Activated CD4-positive, alpha-beta T cell treated with anti-CD3 and anti-CD28 coated beads, Interleukin-2, Interleukin-4, amounts not matched to agents 100 ng/mL and 50 ng/mL, durations not matched to agents 16 hours and 8 hours (primary cell): ENCODE data around the gene ERBB2.

ENCODE experiments used
- DNase-seq: peaks from one replicate; pipeline ENCODE4 v3.0.0-alpha.2; 2020; ENCODE audit warnings: low spot score

ERBB2 gene

DNA sequence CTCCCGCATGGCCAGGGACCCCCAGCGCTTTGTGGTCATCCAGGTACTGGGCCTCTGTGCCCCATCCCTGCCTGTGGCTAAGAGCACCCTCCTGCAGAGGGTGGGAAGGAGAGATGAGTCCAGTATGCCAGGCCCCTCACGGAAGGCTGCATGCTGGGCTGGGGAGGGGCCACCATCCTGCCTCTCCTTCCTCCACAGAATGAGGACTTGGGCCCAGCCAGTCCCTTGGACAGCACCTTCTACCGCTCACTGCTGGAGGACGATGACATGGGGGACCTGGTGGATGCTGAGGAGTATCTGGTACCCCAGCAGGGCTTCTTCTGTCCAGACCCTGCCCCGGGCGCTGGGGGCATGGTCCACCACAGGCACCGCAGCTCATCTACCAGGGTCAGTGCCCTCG lies 26.8 kb downstream of the ERBB2 start:
- DNase-seq = no peak

DNA sequence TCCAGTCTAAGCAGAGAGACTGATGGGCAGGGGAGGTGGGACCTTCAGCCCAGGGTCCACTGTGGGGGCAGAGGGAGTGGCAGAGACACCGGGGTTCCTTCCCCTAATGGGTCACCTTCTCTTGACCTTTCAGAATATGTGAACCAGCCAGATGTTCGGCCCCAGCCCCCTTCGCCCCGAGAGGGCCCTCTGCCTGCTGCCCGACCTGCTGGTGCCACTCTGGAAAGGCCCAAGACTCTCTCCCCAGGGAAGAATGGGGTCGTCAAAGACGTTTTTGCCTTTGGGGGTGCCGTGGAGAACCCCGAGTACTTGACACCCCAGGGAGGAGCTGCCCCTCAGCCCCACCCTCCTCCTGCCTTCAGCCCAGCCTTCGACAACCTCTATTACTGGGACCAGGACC lies 27.7 kb downstream of the ERBB2 start:
- DNase-seq = no peak

DNA sequence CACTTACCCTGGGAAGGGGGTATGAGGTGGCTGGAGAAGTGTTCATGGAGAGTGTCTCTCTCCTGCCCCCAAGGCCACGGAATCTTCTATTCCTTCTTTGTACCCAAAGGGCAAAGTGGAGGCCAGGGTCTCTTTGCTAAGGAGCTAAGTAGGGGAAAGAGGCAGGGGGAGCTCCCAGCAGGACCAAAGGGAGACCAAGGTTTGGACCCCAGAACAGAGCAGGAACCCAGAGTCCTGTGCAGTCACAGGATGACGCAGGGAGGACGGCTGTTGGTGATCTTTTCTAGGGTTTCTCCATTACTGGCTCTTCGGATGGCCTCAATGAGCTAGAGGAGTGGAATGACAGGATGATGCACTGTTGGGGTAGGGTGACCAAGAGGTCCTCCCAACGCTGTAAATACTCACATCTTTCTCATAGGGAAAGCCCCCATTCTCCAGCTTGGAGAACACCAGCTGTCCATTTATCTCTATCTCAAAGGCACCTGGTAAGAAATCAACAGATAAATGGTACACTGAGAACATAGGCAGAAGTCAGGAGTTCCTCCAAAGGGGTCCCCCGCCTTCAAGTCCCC lies 29.5 kb downstream of the ERBB2 start:
- no peak for DNase-seq

DNA sequence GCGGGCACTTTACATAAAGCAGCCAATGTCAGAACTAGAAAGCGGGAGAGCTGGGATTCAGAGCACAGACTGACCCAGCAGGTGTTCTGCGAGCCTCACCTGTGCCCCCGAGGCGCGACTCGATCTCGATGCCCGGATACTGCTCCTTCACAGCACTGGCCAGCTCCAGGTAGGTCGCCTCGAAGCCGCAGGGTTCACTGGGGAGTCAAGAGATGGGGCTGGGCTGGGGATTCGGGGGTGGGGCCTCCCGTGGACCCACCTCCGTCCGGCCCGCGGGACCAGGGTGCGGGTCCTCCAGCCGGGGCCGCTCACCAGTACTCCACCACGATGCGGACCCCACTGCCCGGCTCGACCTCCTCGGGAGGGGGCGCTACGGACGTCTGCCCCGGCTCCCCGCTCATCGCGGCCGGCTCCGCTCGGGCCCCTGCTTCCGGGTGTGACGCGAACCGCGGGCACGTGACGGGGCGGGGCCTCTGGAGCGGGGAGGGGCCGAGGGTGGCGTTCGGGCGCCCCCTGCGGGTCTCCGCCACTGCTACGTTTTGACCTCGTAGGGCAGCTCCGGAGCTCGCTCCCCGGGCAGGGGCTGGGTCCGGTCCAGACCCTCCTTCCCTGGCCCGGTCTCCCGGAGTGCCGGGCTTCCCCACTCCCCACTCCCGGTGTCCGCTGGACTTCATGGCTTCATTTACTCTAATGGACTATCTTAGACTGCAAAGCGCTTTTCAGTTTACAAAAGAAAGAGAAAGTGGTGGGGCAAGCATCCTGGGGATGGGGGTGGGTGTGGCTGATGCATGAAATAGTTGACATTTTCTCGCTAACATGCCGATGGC lies 30.4 kb downstream of the ERBB2 start, which contains the start of gene MIEN1:
MIEN1 (minus strand) TSS at position 438 of the 827 bp plus-strand sequence; CDS start at position 401, 37 bp downstream.
- DNase-seq = peak; percentile 95

DNA sequence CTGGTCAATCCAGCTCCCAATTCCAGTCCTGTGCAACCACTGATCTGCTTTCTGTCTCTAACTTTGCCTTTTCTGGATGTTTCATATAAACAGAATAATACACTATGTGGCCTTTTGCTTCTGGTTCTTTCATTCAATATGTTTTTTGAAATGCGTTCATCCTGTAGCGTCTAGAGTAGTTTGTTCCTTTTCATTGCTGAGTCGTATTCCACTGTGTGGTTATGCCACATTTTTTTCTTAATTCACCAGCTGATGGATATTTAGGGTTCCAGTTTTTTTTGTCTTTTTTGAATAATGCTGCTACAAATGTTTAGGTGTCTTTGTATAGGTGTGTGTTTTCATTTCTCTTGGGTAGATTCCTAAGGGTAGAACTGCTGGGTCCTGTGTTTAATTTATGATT lies 32.7 kb downstream of the ERBB2 start:
- no peak for DNase-seq

DNA sequence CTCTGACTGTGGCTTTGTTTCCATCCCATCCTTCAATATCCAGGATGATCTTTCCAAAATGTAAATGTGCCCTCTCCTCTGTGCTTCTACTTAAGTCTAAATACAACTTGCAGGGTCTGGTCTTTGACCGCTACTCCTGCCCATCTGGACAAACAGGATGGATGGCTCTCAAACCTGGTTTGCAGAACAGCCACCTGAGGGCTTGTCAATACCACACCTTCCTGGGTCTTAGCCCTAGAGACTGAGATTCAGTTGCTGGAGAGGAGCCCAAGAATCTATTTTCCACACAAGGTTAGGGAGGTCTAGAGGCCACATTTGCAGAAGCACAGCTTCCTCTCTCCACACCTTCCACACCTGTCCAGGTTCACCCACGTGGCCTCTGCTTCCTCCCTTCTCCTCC lies 36.0 kb downstream of the ERBB2 start:
- DNase-seq = no peak

DNA sequence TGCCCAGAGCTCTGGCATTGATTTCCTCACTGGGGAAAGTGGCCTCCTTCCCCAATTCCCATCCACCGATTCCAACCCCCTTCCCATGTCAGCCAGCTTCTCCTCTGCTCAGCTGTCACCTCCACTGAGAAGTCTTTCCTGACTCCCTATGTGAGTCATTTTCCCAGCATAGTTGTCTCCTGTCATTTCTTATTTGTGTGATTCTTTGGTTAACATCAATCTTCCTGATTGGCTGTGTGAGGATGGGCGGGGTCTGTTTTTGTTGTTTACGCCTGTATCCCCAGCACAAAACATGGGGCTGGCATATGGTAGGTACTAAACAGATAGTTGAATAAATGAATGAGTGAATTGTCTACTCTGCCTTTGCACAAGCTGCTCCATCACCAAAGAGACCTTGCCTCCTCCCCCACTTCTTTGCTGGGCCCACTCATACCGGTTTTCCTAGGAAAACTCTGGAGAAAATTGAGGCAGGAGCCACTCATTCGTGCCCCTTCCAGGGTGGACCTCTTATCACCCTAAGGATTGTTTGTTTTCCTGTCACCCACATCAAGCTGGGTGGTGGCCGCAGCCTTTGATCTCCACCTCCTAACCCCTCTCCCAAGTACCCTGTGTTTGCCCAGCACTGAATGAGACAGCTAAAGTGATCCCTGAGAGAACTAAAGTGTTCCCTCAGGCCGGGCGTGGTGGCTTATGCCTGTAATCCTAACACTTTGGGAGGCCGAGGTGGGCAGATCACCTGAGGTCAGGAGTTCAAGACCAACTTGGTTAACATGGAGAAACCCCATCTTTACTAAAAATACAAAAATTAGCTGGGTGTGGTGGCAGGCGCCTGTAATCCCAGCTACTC lies 36.7 kb downstream of the ERBB2 start:
- DNase-seq = no peak

DNA sequence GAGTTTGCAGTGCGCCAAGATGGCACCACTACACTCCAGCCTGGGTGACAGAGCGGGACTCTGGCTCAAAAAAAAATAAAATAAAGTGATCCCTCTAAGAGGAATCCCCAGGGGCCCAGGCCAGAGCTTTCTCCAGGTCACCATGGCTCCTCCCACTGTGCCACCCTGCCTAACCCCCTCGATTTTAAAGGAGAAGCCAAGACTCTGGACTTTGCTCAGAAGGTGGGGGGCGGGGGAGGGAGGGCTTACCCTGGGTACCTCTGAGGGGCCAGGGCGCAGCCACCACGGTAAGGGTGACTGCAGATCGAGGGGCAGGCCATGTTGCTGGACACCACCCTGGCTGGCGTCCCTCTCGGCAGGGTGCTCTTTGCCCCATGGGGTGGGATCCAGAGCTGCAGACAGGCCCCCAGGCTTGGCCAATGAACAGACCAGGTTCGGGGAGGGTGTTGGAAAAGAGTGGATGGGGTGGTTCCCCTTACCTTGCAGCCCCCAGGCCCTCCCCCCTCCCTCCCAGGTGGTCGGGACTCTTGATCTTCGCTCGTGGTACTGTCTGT lies 37.4 kb downstream of the ERBB2 start:
- no peak for DNase-seq

DNA sequence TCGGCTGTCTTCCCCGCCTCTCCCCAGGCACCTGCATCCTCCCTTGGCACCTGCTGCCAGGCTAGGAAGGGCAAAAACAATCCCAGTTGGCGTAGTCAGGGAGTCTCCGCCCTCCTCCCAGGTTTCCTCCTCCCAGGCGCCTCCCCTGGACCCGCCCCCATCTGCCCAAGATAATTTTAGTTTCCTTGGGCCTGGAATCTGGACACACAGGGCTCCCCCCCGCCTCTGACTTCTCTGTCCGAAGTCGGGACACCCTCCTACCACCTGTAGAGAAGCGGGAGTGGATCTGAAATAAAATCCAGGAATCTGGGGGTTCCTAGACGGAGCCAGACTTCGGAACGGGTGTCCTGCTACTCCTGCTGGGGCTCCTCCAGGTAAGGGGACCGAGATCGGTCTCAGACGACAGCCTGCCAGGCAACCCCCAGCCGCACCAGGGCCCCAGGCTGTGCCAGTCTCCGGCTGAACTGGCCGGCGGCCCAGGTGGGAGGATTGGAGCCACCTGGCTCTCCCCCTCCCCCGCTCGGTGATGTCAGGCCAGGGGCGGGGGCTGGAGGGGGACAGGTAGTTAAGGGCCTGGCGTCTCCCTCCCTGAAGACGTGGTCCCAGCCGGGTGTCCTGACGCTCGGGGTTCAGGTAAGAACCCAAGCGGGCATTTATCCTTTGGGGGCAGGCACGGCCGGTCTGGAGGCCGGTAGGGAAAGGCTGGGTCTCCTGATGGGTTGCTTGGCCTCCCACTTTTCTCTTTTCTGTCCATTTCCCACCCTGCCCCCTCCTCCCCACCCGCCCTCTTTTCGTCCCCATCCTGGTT lies 38.1 kb downstream of the ERBB2 start, which contains the start of gene GRB7:
GRB7 (plus strand) TSS at position 179 of the 808 bp plus-strand sequence. CDS start 4,364 bp downstream, outside the sequence.
- no peak for DNase-seq

DNA sequence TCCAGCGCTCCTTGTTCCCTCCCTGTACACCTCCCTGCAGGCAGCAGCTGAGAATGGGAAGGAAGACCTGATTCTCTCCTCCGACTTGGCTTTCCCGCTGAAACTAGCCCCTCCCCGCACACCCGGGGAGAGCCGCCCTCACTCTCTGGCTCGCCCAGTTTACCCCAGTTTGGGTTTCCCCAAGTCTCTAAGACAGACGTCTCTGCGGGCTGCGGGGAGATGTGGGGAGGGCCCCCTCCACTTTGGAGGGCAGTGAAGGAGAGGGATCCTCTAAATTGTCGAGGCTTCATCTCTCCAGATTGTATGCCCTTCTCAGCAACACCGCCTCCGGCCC lies 38.7 kb downstream of the ERBB2 start:
- no peak for DNase-seq

DNA sequence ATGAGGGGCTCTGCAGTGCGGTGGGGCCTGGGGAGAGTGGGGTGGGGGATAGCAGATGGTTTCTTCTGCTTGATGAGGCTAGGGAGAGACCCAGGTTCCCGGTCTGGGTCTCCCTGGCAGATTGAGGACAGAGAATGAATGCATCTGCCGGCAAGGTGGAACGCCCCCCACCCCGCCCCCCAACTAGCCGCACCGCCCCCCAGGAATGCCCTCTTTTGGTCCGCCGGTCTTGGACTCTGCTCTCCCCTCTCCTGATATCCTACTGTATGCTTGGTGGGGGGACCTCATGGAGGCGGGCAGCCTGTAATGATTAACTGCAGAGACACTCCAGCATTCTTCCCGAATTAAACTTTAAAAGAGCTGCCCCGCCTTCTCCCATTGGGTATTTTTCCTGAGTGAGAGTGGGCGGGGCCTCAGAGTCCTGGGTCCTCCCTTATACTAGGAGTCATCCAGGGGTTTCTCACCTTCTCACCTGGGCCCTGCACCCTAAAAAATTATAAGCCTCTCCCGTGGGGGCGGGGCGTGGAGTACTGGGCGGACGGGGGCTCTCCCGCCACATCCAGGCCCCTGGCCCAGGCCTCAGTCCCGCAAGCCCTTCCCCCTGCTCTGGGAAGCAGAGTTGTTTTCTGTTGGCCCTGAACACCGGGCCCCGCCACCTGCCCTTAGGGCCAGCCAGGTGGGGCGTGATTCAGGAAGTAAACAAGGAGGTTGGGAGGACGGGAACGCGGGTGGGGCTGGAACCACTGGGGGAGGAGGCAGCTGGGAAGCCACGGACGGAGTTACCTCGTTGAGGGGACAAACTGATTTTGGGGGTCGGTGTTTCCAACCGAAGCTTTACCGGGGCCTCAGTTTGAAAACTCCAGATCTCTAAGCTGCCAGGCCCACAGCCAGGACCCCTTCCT lies 39.4 kb downstream of the ERBB2 start:
- no peak for DNase-seq

DNA sequence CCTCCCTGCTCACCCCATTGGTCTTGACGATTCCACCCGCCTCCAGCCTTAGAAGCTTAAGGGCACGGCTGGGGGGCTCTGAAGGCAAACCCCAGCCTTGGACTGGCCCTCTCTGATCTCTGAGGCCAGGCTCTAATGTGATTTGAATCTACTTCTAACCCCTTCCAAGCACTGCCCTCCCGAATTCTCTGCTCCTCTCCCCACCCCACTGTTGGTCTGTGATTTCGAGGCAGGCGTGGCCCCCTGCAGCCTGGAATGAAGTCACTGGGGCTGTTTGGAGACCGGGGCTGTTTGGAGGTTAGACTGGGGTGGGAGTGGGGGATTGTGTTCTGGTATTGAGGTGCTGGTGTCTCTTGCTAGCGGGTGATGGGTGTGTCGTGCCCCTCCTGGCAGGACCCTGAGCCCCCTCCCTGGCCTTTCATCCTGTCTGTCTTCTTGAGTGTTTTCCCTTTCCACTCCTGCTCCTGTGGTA lies 40.1 kb downstream of the ERBB2 start:
- DNase-seq = no peak

DNA sequence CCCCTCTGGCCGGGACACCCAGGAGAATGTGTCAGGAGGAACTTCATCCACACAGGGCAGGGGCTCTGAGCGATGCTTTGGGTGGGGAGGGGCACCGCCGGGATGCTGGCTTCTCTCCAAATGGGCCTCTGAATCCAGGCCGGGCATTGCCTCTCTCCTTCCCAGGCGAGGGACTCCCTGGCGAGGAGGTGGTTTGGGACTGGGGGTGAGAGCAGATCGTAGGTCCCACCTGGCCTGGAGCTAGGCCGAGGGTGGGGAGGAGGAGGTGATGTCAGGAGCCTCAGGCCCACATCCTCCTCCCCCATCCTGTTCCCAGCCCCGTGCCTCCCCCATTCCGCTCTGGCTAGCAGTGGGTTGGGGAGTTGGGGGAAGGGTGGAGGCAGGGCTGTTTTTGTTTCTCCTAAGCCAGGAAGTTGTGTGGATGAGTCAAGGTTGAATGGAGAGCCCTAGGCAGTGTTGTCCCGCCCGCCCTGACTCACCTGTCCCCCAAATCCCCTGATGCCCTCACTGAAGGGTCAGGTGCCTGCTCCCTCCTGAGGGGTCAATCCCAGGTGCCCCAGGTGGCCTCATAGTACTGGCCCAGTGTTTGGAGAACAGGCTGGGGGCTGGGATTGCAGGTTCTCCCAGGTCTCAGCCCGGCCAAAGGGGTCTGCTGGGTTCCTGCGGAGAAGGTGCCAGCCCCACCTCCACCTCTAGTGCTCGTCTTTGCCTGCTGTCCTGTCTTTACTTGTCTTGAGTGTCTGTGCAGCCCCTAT lies 40.7 kb downstream of the ERBB2 start:
- DNase-seq = no peak

DNA sequence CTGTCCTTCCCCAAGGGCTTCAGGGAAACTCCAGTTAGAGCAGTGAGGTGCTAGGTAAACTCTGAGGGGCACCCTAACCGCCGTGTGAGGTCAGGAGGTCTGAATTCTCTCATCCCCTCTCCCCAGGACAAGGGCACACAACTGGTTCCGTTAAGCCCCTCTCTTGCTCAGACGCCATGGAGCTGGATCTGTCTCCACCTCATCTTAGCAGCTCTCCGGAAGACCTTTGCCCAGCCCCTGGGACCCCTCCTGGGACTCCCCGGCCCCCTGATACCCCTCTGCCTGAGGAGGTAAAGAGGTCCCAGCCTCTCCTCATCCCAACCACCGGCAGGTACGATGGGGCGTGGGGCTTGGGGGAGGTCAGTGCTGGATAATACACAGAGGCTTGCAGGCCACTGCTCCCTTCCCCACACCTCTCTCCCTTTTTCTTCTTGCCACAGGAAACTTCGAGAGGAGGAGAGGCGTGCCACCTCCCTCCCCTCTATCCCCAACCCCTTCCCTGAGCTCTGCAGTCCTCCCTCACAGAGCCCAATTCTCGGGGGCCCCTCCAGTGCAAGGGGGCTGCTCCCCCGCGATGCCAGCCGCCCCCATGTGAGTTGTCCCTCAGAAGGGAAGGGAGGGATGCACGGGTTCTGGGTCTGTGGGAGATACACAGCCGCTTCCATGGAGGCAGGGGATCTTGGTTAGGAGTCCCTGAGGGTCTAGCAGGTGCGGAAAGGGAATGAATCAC lies 42.4 kb downstream of the ERBB2 start:
- DNase-seq = no peak

DNA sequence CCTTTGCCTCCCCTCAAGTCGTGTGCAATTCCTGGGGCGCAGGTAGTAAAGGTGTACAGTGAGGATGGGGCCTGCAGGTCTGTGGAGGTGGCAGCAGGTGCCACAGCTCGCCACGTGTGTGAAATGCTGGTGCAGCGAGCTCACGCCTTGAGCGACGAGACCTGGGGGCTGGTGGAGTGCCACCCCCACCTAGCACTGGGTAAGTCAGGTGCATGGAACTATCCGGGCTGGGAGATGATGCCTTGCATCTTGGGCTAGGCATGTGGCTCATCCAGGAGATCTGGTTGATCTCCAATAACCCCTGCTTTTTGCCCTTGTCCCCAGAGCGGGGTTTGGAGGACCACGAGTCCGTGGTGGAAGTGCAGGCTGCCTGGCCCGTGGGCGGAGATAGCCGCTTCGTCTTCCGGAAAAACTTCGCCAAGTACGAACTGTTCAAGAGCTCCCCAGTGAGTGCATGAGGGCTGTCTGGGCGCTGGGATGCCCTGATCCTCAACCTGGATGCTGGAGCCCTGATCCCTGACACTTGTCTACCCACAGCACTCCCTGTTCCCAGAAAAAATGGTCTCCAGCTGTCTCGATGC lies 43.1 kb downstream of the ERBB2 start:
- DNase-seq = no peak

DNA sequence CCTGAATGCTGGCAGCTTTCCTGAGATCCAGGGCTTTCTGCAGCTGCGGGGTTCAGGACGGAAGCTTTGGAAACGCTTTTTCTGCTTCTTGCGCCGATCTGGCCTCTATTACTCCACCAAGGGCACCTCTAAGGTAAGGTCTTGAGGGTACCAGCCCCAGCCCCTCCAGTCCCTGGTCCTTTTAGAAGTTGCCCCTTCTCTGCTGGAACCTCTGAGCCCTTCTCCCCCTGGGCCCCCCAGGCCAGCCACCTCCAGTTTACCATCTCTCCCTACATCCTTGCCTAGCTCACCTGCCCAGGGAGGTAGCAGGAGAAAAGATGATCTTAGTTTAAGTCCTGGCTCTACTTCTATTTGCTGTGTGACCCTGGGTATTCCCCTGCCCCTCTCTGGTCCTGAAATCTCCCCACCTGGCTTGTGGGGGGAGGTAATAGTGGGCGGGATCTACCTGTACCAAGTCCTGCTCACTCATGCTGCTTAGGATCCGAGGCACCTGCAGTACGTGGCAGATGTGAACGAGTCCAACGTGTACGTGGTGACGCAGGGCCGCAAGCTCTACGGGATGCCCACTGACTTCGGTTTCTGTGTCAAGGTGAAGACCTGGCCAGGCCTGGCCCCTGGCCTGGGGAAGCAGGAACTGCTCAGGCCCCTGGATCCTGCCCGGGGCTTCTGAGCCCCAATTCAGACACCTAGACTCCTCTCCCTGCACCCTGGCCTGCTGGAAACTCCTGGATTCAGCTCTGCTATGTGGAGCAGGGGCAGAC lies 44.4 kb downstream of the ERBB2 start:
- DNase-seq = no peak

DNA sequence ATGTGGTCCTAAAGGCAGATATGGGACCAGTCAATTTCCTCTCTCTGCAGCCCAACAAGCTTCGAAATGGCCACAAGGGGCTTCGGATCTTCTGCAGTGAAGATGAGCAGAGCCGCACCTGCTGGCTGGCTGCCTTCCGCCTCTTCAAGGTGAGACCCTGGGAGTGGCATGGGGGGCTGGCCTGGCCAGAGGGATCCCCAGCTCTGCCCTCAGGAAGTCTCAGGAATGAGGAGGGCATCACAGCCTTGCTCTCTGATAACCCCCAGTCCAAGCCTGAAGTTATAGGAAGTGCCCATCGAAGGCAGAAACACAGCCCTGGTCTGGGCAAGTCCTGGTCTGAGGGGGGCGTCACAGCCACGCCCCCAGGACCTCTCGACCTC lies 45.0 kb downstream of the ERBB2 start:
- no peak for DNase-seq
